COR-L47 (cell line): ENCODE measurements around the gene CDK14.
"Not testable (repeated sequence)": the region's sequence is repeated elsewhere in the genome, so short reads cannot be mapped to it uniquely, and the experiment has no call there.

Experiments used
- DNase-seq: peaks from one replicate; lab custom pipeline; 2025; lab: John Stamatoyannopoulos, UW

CDK14 gene

DNA sequence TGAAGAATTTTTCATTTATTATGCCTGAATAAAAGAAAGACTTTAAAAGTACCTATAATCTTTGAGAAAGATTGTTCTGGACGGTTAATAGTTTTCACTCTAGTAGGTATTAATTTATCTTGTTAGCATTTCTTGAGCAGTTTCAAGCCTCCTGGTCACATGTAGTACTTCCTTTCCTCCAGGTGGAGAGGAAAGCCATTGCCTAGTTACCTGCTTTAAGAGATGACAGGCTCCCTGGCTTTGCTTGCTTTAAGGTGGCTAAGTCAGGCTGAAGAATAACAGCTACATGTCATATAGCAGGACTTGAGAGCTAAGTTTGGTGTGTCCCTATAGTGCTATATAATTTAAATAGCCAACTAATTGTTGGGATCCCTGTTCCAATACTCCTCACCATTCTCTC is 160.2 kb downstream of the CDK14 start:
- DNase-seq = no peak

GRCh38 chr7:90757565-90757950 is 161.4 kb downstream of the CDK14 start:
- DNase-seq = not testable (repeated sequence)

DNA sequence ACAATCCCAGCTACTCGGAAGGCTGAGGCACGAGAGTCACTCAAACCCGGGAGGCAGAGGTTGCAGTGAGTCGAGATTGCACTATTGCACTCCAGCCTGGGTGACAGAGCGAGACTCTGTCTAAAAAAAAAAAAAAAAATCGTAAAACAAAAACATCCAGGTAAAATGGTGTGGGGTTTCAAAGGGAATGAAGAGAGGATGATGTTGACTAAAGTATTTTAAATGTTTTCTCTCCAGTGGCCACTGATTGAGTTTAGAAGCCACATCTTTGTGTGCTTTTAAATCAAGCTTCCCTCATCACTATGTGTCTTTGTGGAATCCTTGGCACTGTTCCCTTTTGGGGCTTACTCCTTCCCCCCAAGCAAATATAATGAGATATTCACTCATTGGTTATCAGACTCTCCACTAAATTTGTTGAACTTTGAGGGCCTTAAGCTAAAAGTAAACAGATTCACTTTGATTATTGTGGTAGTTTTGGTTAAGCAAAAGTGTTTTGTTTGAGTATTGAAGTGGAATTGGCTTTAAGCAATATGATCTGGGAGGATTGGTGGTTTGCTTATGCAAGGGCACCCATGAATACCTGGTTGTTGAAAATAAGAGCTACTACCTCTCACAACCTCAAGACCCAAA is 162.9 kb downstream of the CDK14 start:
- no peak for DNase-seq

DNA sequence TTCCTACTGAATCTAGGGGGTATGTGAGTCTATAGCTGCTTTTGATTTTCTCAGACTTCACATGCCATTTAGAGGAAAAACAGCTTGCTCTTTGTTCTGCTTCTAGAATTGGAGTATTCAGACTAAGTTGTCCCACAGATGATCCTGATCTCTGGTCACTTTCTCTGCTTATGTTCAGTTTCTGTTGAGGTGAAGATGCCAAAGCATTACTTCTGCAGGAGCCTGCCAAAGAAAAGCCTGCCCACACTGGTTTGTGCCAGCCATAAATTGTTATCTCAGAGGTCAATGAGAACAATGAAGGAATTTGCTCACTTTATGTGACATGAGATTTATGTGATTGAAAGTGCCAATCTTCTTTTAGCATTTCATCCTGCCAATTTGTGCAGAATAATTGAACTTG is 163.6 kb downstream of the CDK14 start:
- DNase-seq = no peak

DNA sequence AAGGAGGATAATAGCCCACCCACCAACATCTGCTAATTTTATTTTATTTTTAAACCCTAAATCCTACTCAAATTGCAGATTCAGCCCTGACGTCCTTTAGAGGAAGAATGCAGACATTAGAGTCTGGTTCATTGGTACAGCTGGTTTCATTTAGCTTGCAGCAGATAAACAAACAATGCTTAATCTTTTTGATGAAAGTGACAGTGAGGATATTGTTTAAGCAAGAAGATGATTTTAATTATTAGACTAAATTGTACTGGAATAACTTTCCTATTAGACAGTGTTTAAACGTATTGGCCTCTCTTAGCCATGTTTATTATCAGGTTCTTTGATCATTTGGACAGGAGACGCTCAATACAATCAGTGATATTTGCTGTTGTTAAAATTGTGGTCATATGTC is 164.8 kb downstream of the CDK14 start:
- no peak for DNase-seq

GRCh38 chr7:90761584-90761983 is 165.5 kb downstream of the CDK14 start:
- DNase-seq = no peak

- no peak for DNase-seq
These were observed 167.0 kb downstream of the CDK14 start for GRCh38 chr7:90763108-90763507.

- DNase-seq = no peak
These were observed 168.9 kb downstream of the CDK14 start for GRCh38 chr7:90764848-90765570.

DNA sequence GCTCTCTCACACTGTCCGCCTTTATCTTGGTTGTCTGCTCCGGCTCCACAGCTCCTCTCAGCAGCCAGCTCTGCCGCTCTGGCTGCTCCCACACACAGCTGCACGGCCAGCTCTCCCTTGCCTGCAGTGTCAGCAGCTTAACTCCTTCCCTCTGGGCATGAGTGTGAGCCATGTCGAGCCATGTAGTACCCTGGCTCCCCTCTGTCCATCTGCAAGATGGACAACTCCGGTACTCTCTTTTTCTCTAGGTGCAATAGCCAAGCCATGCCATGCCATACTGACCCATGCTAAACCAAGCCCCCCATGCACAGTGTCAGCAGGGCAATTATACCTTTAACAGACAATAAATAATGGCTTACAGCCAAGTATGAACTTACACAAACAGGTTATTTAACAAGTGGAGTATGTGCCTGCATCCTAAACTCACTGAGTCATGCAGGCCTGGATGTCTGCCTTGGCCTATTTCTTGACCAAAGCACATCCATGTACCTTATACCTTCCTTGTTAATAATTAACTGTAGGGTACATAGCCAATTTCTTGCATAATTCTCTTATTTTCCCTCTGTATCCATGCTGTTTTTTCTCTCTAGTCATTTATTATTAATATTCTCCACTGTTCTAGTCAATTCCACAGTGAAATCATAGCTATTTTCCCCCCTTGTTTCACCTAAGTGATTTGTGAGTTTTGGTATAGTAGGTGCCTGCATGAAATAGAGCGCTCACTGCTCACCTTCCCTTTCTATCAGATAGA is 170.9 kb downstream of the CDK14 start:
- no peak for DNase-seq

- DNase-seq = no peak
These were observed 172.2 kb downstream of the CDK14 start for GRCh38 chr7:90768301-90768700.

DNA sequence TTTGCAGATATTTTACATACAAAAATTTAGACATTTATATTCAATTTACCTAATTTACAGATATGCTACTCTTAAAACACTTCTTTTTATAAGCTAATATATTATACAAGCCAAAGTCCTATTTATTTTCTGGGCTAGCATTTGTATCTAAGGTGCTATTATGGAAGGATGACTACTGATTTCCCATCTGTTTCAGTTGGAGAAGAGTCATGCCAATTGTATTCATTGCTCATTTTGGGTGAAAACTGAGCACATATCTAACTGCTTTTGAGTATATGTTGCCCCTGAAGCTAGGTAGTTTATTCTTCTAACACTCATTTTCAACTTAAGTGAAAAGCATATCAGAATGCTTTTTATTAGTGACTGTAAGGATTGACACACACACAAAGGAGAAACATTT is 172.9 kb downstream of the CDK14 start:
- no peak for DNase-seq

- not testable (repeated sequence) for DNase-seq
These were observed 173.4 kb downstream of the CDK14 start for GRCh38 chr7:90769566-90769965.

GRCh38 chr7:90771281-90771680 is 175.2 kb downstream of the CDK14 start:
- DNase-seq = no peak

DNA sequence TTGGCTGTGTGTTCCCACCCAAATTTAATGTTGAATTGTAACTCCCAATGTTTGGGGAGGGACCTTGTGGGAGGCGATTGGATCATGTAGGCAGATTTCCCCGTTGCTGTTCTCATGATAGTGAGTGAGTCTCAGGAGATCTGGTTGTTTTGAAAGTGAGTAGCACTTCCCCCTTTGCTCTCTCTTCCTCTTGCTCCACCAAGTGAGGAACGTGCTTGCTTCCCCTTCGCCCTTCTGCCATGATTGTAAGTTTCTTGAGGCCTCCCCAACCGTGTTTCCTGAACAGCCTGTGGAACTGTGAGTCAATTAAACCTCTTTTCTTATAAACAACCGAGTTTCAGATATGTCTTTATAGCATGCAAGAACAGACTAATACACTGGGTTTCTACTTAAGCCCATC is 176.3 kb downstream of the CDK14 start:
- DNase-seq = no peak

GRCh38 chr7:90773269-90773668 is 177.1 kb downstream of the CDK14 start:
- no peak for DNase-seq

DNA sequence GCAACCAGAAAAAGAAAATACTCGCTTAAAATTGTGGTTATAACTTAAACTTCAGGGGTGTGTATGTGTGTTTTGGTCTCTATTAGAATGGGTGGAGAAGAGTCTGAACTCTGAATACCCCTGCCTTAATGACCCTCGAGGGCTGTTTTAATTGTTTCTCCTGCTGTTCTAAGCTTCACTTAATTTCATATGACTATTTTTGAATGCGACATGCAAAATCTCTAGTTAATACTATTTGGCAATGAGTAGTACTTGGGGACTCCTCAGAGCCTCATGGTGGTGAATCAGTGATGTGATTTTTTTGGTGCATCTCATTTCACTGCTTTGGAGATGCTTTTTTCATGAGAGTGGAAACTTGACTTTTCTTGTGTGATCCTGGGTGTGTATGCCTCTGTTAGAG is 178.6 kb downstream of the CDK14 start:
- no peak for DNase-seq

GRCh38 chr7:90775383-90775965 is 179.4 kb downstream of the CDK14 start:
- no peak for DNase-seq

- no peak for DNase-seq
These were observed 180.9 kb downstream of the CDK14 start for GRCh38 chr7:90777041-90777440.

GRCh38 chr7:90777465-90777864 is 181.3 kb downstream of the CDK14 start:
- no peak for DNase-seq

DNA sequence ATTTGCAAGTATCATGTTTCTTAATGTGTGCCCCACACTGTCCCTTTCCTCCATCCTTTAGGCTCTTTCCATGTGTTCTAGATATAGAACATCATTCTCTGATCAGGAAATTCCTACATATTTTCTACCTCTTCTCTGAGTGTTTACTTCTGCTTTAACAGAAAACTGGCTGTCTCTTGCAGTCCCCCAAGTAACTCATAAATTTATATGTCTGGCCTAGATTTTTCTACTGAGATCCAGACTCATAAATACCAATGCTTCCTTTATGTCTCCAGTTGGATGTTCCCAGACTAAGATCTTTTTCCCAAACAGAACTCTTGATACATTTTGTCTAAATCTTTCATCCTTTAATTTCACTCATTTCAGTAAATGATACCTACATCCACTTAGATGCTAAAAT is 181.8 kb downstream of the CDK14 start:
- DNase-seq = no peak

DNA sequence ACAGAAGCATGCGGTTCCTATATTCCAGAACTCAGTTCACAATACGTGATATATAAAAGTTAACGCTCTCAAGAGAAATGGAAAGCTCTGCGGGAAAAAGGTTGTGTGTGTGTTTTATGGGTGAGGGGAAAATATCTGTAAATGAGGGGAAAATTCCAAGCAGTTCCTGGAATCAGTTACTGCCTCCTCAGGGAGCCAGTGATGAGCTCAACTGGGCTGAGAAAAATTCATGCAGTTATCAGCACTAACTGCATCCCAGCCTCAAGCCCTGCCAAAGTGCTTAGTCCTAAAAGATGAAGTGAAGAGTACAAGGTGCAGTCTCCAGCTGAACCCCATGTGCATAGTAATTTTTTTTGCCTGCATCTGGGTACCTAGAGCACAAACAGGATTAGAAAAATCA is 191.9 kb downstream of the CDK14 start:
- no peak for DNase-seq

DNA sequence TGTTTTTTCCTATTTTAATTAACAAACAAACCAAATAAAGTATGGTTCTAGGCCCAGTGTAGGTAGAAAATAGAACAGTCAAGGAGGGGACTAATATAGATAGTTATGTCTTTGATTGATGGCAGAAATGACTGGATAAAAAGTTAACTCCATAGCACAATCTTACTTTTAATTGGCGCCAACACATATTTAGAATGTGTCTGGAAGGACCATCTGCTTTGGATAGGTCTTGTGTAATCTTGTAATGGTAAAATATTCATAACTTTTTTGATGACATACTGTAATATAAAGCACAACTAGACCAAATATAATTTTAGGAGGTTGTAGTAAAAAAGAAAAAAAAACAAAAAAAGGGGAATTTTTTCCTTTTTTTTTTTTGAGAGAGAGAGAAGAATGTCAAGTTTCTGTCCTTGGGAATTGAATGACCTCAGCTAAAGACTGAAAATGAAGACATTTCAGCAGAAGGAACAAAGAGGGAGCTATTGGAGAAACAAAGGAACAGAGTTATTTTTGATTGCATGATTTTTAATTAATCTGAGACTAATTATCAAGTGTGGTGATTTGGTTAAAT is 193.7 kb downstream of the CDK14 start:
- no peak for DNase-seq

GRCh38 chr7:90791596-90791995 is 195.5 kb downstream of the CDK14 start:
- DNase-seq = no peak
